DND-41 (cell line): ENCODE results near the gene SEC22C.
A peak's percentile ranks its signal among the peaks of the same experiment; 100 is the strongest.

Experiments
- ATAC-seq: fragments of 200-7000 bp; cut with Tn5 transposase; 3 replicates; pipeline ENCODE4 v1.9.1; 2021; ENCODE audit warnings: low read depth; ENCODE audit not compliant: insufficient read depth
- DNase-seq: peaks from one replicate; pipeline ENCODE4 v3.0.0-alpha.2; 2020
- H2AFZ ChIP-seq: 2 replicates; pipeline ENCODE4 v1.6.0; 2012; ENCODE audit warnings: low read depth, low read length
- H3K27ac ChIP-seq: 2 replicates; pipeline ENCODE4 v1.5.1; 2012; ENCODE audit warnings: low read length, inconsistent platforms
- H3K27me3 ChIP-seq: fragments of 200-600 bp; sonication (generic); 2 replicates; pipeline ENCODE4 v1.6.0; 2012; ENCODE audit warnings: low read length, mild to moderate bottlenecking, inconsistent platforms; ENCODE audit not compliant: insufficient read depth, poor library complexity
- H3K36me3 ChIP-seq: 2 replicates; pipeline ENCODE4 v1.5.1; 2012; ENCODE audit warnings: low read length, inconsistent platforms; ENCODE audit not compliant: insufficient read depth
- H3K4me1 ChIP-seq: 2 replicates; pipeline ENCODE4 v1.5.1; 2012; ENCODE audit warnings: mild to moderate bottlenecking, low read length; ENCODE audit not compliant: insufficient read depth
- H3K4me2 ChIP-seq: 2 replicates; pipeline ENCODE4 v1.6.0; 2012; ENCODE audit warnings: mild to moderate bottlenecking, moderate library complexity, low read length, inconsistent platforms; ENCODE audit not compliant: insufficient read depth
- H3K4me3 ChIP-seq, 2 experiments: fragments of 200-600 bp in 1 of 2; shearing (Covaris generic) in 1 of 2; 2 replicates each; pipeline ENCODE4 v1.5.1; 2012 to 2016; ENCODE audit warnings: inconsistent platforms in 2 of 2, low read length in 2 of 2, mild to moderate bottlenecking in 2 of 2, low read depth in 1 of 2, moderate library complexity in 1 of 2
- H3K79me2 ChIP-seq: 2 replicates; pipeline ENCODE4 v1.6.0; 2012; ENCODE audit warnings: low read length, inconsistent platforms; ENCODE audit not compliant: insufficient read depth
- H3K9ac ChIP-seq: 2 replicates; pipeline ENCODE4 v1.6.0; 2012; ENCODE audit warnings: low read depth, mild to moderate bottlenecking, inconsistent platforms, low read length, moderate library complexity
- H3K9me3 ChIP-seq: 2 replicates; pipeline ENCODE4 v1.5.1; 2012; ENCODE audit warnings: low read length, moderate library complexity, mild to moderate bottlenecking, inconsistent platforms; ENCODE audit not compliant: insufficient read depth, severe bottlenecking
- H4K20me1 ChIP-seq: 2 replicates; pipeline ENCODE4 v1.6.0; 2012; ENCODE audit warnings: low read length; ENCODE audit not compliant: insufficient read depth
- CTCF ChIP-seq: IDR thresholded peaks from 2 replicates; pipeline ENCODE4 v1.5.1; 2012; ENCODE audit warnings: borderline replicate concordance, low read length, moderate library complexity, mild to moderate bottlenecking; ENCODE audit not compliant: poor library complexity, severe bottlenecking; ENCODE audit errors: extremely low read depth
- EZH2 ChIP-seq: IDR thresholded peaks from 3 replicates; pipeline ENCODE4 v1.6.1; 2012; ENCODE audit warnings: borderline replicate concordance, low read depth, mild to moderate bottlenecking, moderate library complexity, low read length, inconsistent platforms; ENCODE audit not compliant: severe bottlenecking

SEC22C gene

GRCh38 chr3:42556089-42556632, 25.6 kb downstream of the SEC22C start:
- ATAC-seq (peak; percentile 95), DNase-seq (peak; percentile 35)
- Histone ChIP-seq H3K36me3 (peaks cover 85% of the 10 kb centered on the region), H3K79me2 (no peaks in the 10 kb centered on the region), H3K4me2 (no peak overlapping the region), H2AFZ (no peak overlapping the region), H3K9me3 (no peaks in the 10 kb centered on the region), H3K27me3 (no peaks in the 10 kb centered on the region), H4K20me1 (no peaks in the 10 kb centered on the region), H3K4me3 (no peak overlapping the region), H3K9ac (no peak overlapping the region), H3K4me1 (peaks cover 25% of the 10 kb centered on the region), H3K27ac (peak overlapping the region; percentile 76)
- no peak for TF ChIP-seq CTCF
- no peak for TF ChIP-seq EZH2

GRCh38 chr3:42552830-42553229, 28.9 kb downstream of the SEC22C start:
- Histone ChIP-seq H3K27ac (no peak overlapping the region), H3K27me3 (no peaks in the 10 kb centered on the region), H3K79me2 (no peaks in the 10 kb centered on the region), H4K20me1 (no peaks in the 10 kb centered on the region), H3K4me2 (no peak overlapping the region), H3K9ac (no peak overlapping the region), H2AFZ (no peak overlapping the region), H3K36me3 (peaks cover 72% of the 10 kb centered on the region), H3K9me3 (no peaks in the 10 kb centered on the region), H3K4me1 (peaks cover 25% of the 10 kb centered on the region), H3K4me3 (no peak overlapping the region)
- no peak for TF ChIP-seq CTCF
- DNase-seq = no peak
- no peak for ATAC-seq

GRCh38 chr3:42550250-42550649, 31.5 kb downstream of the SEC22C start:
- Histone ChIP-seq H3K36me3 (peaks cover 47% of the 10 kb centered on the region), H3K27ac (no peak overlapping the region), H3K4me1 (no peaks in the 10 kb centered on the region), H2AFZ (no peak overlapping the region), H4K20me1 (no peaks in the 10 kb centered on the region), H3K27me3 (no peaks in the 10 kb centered on the region), H3K4me3 (no peak overlapping the region), H3K79me2 (no peaks in the 10 kb centered on the region), H3K9me3 (no peaks in the 10 kb centered on the region), H3K9ac (no peak overlapping the region), H3K4me2 (no peak overlapping the region)
- ATAC-seq (no peak), DNase-seq (no peak)
- TF ChIP-seq CTCF (no peak), EZH2 (no peak)

- Histone ChIP-seq H2AFZ (no peak overlapping the region), H3K27me3 (no peaks in the 10 kb centered on the region), H3K9ac (no peak overlapping the region), H3K27ac (no peak overlapping the region), H3K4me3 (no peak overlapping the region), H4K20me1 (no peaks in the 10 kb centered on the region), H3K4me1 (no peaks in the 10 kb centered on the region), H3K36me3 (peaks cover 42% of the 10 kb centered on the region), H3K79me2 (no peaks in the 10 kb centered on the region), H3K9me3 (no peaks in the 10 kb centered on the region), H3K4me2 (no peak overlapping the region)
- DNase-seq (no peak), ATAC-seq (no peak)
- TF ChIP-seq CTCF = no peak
- TF ChIP-seq EZH2 = no peak
Observed at GRCh38 chr3:42549131-42549530, 32.6 kb downstream of the SEC22C start.
